HEK293 (cell line): ENCODE measurements around the gene CPXM2.

Experiments used
- CTCF ChIA-PET: fragments of 350-600 bp; formaldehyde crosslinking; extraction: SDS; loops from one replicate; lab custom pipeline; 2021; ENCODE audit warnings: antibody characterized with exemption; lab: Yijun Ruan, JAX
- POLR2A ChIA-PET: fragments of 300-600 bp; formaldehyde crosslinking; extraction: SDS; loops from one replicate; lab custom pipeline; 2020; ENCODE audit warnings: antibody characterized with exemption, inconsistent platforms; lab: Yijun Ruan, JAX
- H3K27ac ChIP-seq: fragments of 200-500 bp; sonication (Bioruptor generic); 2 replicates; pipeline ENCODE4 v1.5.1; 2014; ENCODE audit warnings: low read depth, low read length, control low read depth, inconsistent platforms; ENCODE audit errors: extremely low read depth
- H3K36me3 ChIP-seq, 2 experiments: fragments of 200-500 bp in 1 of 2; sonication (Bioruptor generic) in 1 of 2; 1 replicate in 1 of 2; 2 replicates in 1 of 2; pipeline ENCODE4 v1.5.1; 2014 to 2017; ENCODE audit warnings: inconsistent platforms in 2 of 2, low read length in 2 of 2; ENCODE audit not compliant: control insufficient read depth in 2 of 2, insufficient read depth in 1 of 2
- H3K4me1 ChIP-seq: fragments of 200-500 bp; sonication (Bioruptor generic); 2 replicates; pipeline ENCODE4 v1.5.1; 2014; ENCODE audit warnings: mild to moderate bottlenecking, low read length, inconsistent platforms; ENCODE audit not compliant: control insufficient read depth, insufficient read depth
- H3K4me3 ChIP-seq: 2 replicates; pipeline ENCODE4 v1.5.1; 2011; ENCODE audit warnings: low read depth, mild to moderate bottlenecking, control low read depth, low read length, moderate library complexity
- H3K9me3 ChIP-seq: fragments of 200-500 bp; sonication (Bioruptor generic); 2 replicates; pipeline ENCODE4 v1.5.1; 2014; ENCODE audit warnings: low read depth, low read length, inconsistent platforms; ENCODE audit not compliant: control insufficient read depth, insufficient read depth
- BCL6B ChIP-seq: fragments of 450-650 bp; formaldehyde crosslinking; IDR thresholded peaks from 2 replicates; pipeline ENCODE4 v1.5.1; 2017; ENCODE audit warnings: missing biosample characterization, missing genetic modification characterization
- MZF1 ChIP-seq: fragments of 450-650 bp; formaldehyde crosslinking; IDR thresholded peaks from 2 replicates; pipeline ENCODE4 v1.5.1; 2017; ENCODE audit warnings: missing biosample characterization, missing genetic modification characterization, borderline replicate concordance
- PRDM1 ChIP-seq: fragments of 450-650 bp; formaldehyde crosslinking; IDR thresholded peaks from 2 replicates; pipeline ENCODE4; 2016; ENCODE audit warnings: missing biosample characterization, missing genetic modification characterization
- ZBTB17 ChIP-seq: fragments of 450-650 bp; formaldehyde crosslinking; IDR thresholded peaks from 2 replicates; pipeline ENCODE4 v1.5.1; 2016; ENCODE audit warnings: missing biosample characterization, missing genetic modification characterization
- ZBTB48 ChIP-seq: fragments of 450-650 bp; formaldehyde crosslinking; IDR thresholded peaks from 2 replicates; pipeline ENCODE4 v1.5.1; 2016; ENCODE audit warnings: missing biosample characterization, missing genetic modification characterization
- ZNF169 ChIP-seq: fragments of 450-650 bp; formaldehyde crosslinking; IDR thresholded peaks from 2 replicates; pipeline ENCODE4 v1.5.1; 2016; ENCODE audit warnings: missing biosample characterization, missing genetic modification characterization
- ZNF221 ChIP-seq: fragments of 450-650 bp; formaldehyde crosslinking; IDR thresholded peaks from 2 replicates; pipeline ENCODE4 v1.5.1; 2017; ENCODE audit warnings: missing biosample characterization, missing genetic modification characterization, borderline replicate concordance
- ZNF223 ChIP-seq: fragments of 450-650 bp; formaldehyde crosslinking; IDR thresholded peaks from 2 replicates; pipeline ENCODE4 v1.5.1; 2016; ENCODE audit warnings: missing biosample characterization, missing genetic modification characterization
- ZNF629 ChIP-seq: fragments of 450-650 bp; formaldehyde crosslinking; IDR thresholded peaks from 2 replicates; pipeline ENCODE4 v1.5.1; 2017; ENCODE audit warnings: missing biosample characterization, missing genetic modification characterization
- ZNF670 ChIP-seq: fragments of 450-650 bp; formaldehyde crosslinking; IDR thresholded peaks from 2 replicates; pipeline ENCODE4 v1.5.1; 2016; ENCODE audit warnings: missing biosample characterization, missing genetic modification characterization, low read depth
- ZNF692 ChIP-seq: fragments of 450-650 bp; formaldehyde crosslinking; IDR thresholded peaks from 2 replicates; pipeline ENCODE4 v1.5.1; 2016; ENCODE audit warnings: missing biosample characterization, missing genetic modification characterization
- ZNF707 ChIP-seq: fragments of 450-650 bp; formaldehyde crosslinking; IDR thresholded peaks from 2 replicates; pipeline ENCODE4 v1.5.1; 2016; ENCODE audit warnings: missing biosample characterization, missing genetic modification characterization
- ZNF837 ChIP-seq: fragments of 450-650 bp; formaldehyde crosslinking; IDR thresholded peaks from 2 replicates; pipeline ENCODE4 v1.5.1; 2016; ENCODE audit warnings: missing biosample characterization, missing genetic modification characterization
- ZSCAN30 ChIP-seq: fragments of 450-650 bp; IDR thresholded peaks from 2 replicates; pipeline ENCODE4 v1.5.1; 2018; ENCODE audit warnings: missing biosample characterization, mild to moderate bottlenecking, missing genetic modification characterization, moderate library complexity
- TF ChIP-seq, protein P1 (sequence below): fragments of 450-650 bp; formaldehyde crosslinking; IDR thresholded peaks from 2 replicates; pipeline ENCODE4 v1.5.1; 2016; ENCODE audit warnings: missing biosample characterization, missing genetic modification characterization
- TF ChIP-seq, protein P2 (sequence below): fragments of 450-650 bp; IDR thresholded peaks from 2 replicates; pipeline ENCODE4 v1.5.1; 2018; ENCODE audit warnings: missing biosample characterization, missing genetic modification characterization

The CPXM2 gene

DNA sequence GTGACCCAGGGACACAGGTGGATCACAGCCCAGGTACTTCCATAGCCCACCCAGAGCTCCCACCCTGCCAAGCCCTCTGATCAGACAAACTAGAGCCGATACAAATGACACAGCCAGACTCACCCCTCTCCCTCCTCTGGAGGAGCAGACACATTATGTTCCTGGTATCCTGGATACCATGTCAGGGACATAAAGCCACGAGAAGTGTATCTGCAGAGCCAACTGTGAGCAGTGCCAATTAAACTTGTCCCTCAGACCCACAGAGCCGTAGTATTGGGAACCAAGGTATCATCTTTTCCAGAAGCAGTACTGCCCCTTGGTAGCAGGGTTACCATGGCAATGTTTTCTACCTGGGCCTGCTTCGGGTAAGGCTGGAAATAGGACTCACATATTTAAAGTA lies 47.3 kb upstream of the CPXM2 start:
- H3K9me3 ChIP-seq, result no peaks in the 10 kb centered on the region
- H3K36me3 ChIP-seq, result no peaks in the 10 kb centered on the region
- CTCF ChIA-PET, result no interaction called here
- POLR2A ChIA-PET, result no interaction called here
- H3K4me1 ChIP-seq, result no peaks in the 10 kb centered on the region
- H3K27ac ChIP-seq, result no peak overlapping the region
- TF ChIP-seq ZNF169 (tag by site-specific recombination) (no peak), ZBTB48 (tag by site-specific recombination) (no peak), ZNF692 (tag by site-specific recombination) (no peak), ZSCAN30 (tag by site-specific recombination) (no peak), ZNF629 (no peak), ZNF837 (tag by site-specific recombination) (no peak), ZBTB17 (tag by site-specific recombination) (no peak), ZNF221 (tag by site-specific recombination) (no peak), PRDM1 (tag by site-specific recombination) (no peak), BCL6B (tag by site-specific recombination) (no peak)
- no peak overlapping the region for H3K4me3 ChIP-seq

DNA sequence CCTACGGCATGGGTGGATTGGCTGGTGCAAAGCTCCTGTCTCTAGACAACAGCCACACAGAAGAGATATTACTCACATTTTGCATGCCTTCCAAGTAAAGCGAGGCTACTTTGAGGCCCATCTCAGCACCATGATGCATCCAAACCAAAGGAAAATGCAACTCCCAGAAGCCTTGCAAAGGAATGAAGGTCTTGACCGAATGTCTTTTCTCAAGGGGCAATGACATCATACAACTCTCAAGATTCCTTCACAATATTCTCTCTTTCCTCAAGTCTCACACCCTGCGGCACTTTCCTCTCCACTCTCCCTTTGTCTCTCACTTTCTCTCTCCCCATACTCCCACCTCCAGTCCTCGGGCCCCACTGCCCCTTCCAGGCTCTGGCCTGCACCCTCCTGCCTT lies 44.8 kb upstream of the CPXM2 start:
- no peak for TF ChIP-seq ZNF670 (tag by site-specific recombination)
- TF ChIP-seq PRDM1 (tag by site-specific recombination), result peak; percentile 89
- Histone ChIP-seq H3K36me3 (no peaks in the 10 kb centered on the region), H3K4me3 (no peak overlapping the region), H3K9me3 (no peaks in the 10 kb centered on the region; the same call in 1 of the 2 replicates), H3K4me1 (no peaks in the 10 kb centered on the region), H3K27ac (no peak overlapping the region)
- CTCF ChIA-PET, result no interaction called here
- POLR2A ChIA-PET, result no interaction called here

GRCh38 chr10:123935680-123936079 lies 44.1 kb upstream of the CPXM2 start:
- ChIA-PET CTCF (no interaction called here), POLR2A (no interaction called here)
- Histone ChIP-seq H3K9me3 (no peaks in the 10 kb centered on the region; the same call in 1 of the 2 replicates), H3K4me1 (no peaks in the 10 kb centered on the region), H3K4me3 (no peak overlapping the region), H3K36me3 (no peaks in the 10 kb centered on the region), H3K27ac (no peak overlapping the region)
- TF ChIP-seq, protein P1, sequence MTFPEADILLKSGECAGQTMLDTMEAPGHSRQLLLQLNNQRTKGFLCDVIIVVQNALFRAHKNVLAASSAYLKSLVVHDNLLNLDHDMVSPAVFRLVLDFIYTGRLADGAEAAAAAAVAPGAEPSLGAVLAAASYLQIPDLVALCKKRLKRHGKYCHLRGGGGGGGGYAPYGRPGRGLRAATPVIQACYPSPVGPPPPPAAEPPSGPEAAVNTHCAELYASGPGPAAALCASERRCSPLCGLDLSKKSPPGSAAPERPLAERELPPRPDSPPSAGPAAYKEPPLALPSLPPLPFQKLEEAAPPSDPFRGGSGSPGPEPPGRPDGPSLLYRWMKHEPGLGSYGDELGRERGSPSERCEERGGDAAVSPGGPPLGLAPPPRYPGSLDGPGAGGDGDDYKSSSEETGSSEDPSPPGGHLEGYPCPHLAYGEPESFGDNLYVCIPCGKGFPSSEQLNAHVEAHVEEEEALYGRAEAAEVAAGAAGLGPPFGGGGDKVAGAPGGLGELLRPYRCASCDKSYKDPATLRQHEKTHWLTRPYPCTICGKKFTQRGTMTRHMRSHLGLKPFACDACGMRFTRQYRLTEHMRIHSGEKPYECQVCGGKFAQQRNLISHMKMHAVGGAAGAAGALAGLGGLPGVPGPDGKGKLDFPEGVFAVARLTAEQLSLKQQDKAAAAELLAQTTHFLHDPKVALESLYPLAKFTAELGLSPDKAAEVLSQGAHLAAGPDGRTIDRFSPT, result no peak
- 0 out of 2 replicates have a peak, but pooled peaks have one; percentile 12 for TF ChIP-seq ZNF707 (tag by site-specific recombination)
- no peak for TF ChIP-seq MZF1 (tag by site-specific recombination)
- TF ChIP-seq, protein P2, sequence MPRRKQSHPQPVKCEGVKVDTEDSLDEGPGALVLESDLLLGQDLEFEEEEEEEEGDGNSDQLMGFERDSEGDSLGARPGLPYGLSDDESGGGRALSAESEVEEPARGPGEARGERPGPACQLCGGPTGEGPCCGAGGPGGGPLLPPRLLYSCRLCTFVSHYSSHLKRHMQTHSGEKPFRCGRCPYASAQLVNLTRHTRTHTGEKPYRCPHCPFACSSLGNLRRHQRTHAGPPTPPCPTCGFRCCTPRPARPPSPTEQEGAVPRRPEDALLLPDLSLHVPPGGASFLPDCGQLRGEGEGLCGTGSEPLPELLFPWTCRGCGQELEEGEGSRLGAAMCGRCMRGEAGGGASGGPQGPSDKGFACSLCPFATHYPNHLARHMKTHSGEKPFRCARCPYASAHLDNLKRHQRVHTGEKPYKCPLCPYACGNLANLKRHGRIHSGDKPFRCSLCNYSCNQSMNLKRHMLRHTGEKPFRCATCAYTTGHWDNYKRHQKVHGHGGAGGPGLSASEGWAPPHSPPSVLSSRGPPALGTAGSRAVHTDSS (tag by site-specific recombination), result peak; percentile 88
- TF ChIP-seq PRDM1 (tag by site-specific recombination), result no peak
- TF ChIP-seq ZNF223 (tag by site-specific recombination), result no peak
